Natural killer cell (primary cell): ENCODE results near the gene ROBO2. TPM values are rescaled to one million over a fixed set of nuclear protein-coding genes. Genes with fewer than 3 reads are reported as not detected.

Source experiments
- ATAC-seq, 3 donors: fragments of 150-1000 bp in 2 of 3; fragments of 200-7000 bp in 1 of 3; cut with Tn5 transposase; 1 replicate in 1 of 3; 2 replicates in 2 of 3; pipeline ENCODE4 v1.10.0; 2021; ENCODE audit warnings: mild to moderate bottlenecking in 2 of 3, moderate library complexity in 2 of 3
- DNase-seq, 2 donors: peaks; one replicate each; pipeline versions ENCODE4 v3.0.0 to v3.0.0-alpha.2; 2013 to 2021; ENCODE audit warnings: mixed read lengths in 1 of 2
- H3K27ac ChIP-seq: one replicate; pipeline ENCODE4 v1.5.1; 2013; ENCODE audit warnings: mild to moderate bottlenecking, low read length
- H3K27me3 ChIP-seq: one replicate; pipeline ENCODE4 v1.6.1; 2013; ENCODE audit warnings: low read length; ENCODE audit not compliant: control insufficient read depth, insufficient read depth
- H3K36me3 ChIP-seq: one replicate; pipeline ENCODE4 v1.6.1; 2013; ENCODE audit warnings: low read length; ENCODE audit not compliant: control insufficient read depth, insufficient read depth
- H3K4me1 ChIP-seq: one replicate; pipeline ENCODE4 v1.6.1; 2013; ENCODE audit warnings: low read length; ENCODE audit not compliant: control insufficient read depth, insufficient read depth
- H3K4me3 ChIP-seq: one replicate; pipeline ENCODE4 v1.5.1; 2013; ENCODE audit warnings: low read length
- H3K9me3 ChIP-seq: one replicate; pipeline ENCODE4 v1.6.1; 2013; ENCODE audit warnings: low read length; ENCODE audit not compliant: control insufficient read depth, insufficient read depth
- H3K27ac Mint-ChIP-seq, 2 donors: one replicate each; pipeline ENCODE4 v1.8.0; 2022; ENCODE audit warnings: mild to moderate bottlenecking in 2 of 2, mixed read lengths in 2 of 2, moderate library complexity in 1 of 2
- H3K27me3 Mint-ChIP-seq, 2 donors: one replicate each; pipeline ENCODE4 v1.8.0; 2022; ENCODE audit warnings: low read depth in 2 of 2, mixed read lengths in 2 of 2
- H3K36me3 Mint-ChIP-seq: one replicate; pipeline ENCODE4 v1.8.0; 2022; ENCODE audit warnings: mixed read lengths
- H3K4me1 Mint-ChIP-seq, 2 donors: one replicate each; pipeline ENCODE4 v1.8.0; 2022; ENCODE audit warnings: mixed read lengths in 2 of 2
- H3K4me3 Mint-ChIP-seq: one replicate; pipeline ENCODE4 v1.8.0; 2022; ENCODE audit warnings: mild to moderate bottlenecking, moderate library complexity, mixed read lengths
- H3K9me3 Mint-ChIP-seq, 2 donors: one replicate each; pipeline ENCODE4 v1.8.0; 2022; ENCODE audit warnings: mixed read lengths in 2 of 2
- CTCF ChIP-seq: fragments of 200-600 bp; IDR thresholded peaks from one replicate; pipeline ENCODE4 v1.8.0; 2022; ENCODE audit warnings: antibody characterized with exemption
- WGBS: methylation state at CpG from one replicate; pipeline ENCODE4 v1.1.7; 2013; ENCODE audit warnings: missing lambda C conversion rate; ENCODE audit not compliant: insufficient coverage; 5-methylcytosine and 5-hydroxymethylcytosine counted together
- intact Hi-C: fragments of 100-400 bp; cut with micrococcal nuclease; formaldehyde crosslinking; loops from one replicate; pipeline ENCODE4 v1.14.2; 2022
- total RNA-seq, 4 donors: library from RNA; stranded (reverse); fragments of 120-200 nt in 1 of 4; gene quantifications; one replicate each; pipeline versions ENCODE4 v1.2.3 to v1.2.4, GENCODE V29; 2013 to 2022

Gene ROBO2
- total RNA-seq, 3 donors from 2014 or later (not counting 1 experiment from before 2014, with no cell fraction given), result not detected

GRCh38 chr3:77421916-77422315 is 382.0 kb downstream of the ROBO2 start:
- H3K27ac ChIP-seq, result no peak overlapping the region
- no peaks in the 10 kb centered on the region for H3K27me3 ChIP-seq
- TF ChIP-seq CTCF, result no peak
- no peaks in the 10 kb centered on the region for H3K36me3 Mint-ChIP-seq
- H3K4me1 Mint-ChIP-seq, result no peaks in the 10 kb centered on the region
- H3K9me3 Mint-ChIP-seq, result peaks cover 15 to 18% of the 10 kb centered on the region in 2 donors
- H3K9me3 ChIP-seq, result no peaks in the 10 kb centered on the region
- no peaks in the 10 kb centered on the region for H3K27me3 Mint-ChIP-seq
- no peaks in the 10 kb centered on the region for H3K4me1 ChIP-seq
- no peak overlapping the region for H3K27ac Mint-ChIP-seq
- DNase-seq (no peak), ATAC-seq (no peak)
- H3K36me3 ChIP-seq, result no peaks in the 10 kb centered on the region
- intact Hi-C loops, result no loop called here
- WGBS, result 89% methylated on average over 5 of the region's 5 CpGs
- no peak overlapping the region for H3K4me3 ChIP-seq
- no peak overlapping the region for H3K4me3 Mint-ChIP-seq

DNA sequence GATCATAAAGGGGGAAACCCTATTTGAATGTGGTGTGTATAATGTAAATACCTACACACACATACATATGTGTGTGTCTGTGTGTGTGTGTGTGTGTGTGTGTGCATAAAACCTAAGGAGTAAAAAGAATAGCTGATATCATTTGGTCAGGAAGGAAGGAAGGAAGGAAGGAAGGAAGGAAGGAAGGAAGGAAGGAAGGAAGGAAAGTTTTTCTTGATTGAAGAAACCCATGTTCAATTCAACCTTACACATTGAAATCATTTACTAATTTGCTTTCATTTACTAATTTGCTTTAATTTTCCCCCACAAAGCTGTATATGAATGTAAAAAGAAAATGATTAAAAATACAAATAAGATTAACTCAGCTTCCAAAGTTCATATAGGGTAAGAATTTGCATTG is 386.6 kb downstream of the ROBO2 start:
- no peaks in the 10 kb centered on the region for H3K36me3 ChIP-seq
- Mint-ChIP-seq H3K4me3 (no peak overlapping the region), H3K27ac (no peak overlapping the region), H3K9me3 (peaks cover 17 to 18% of the 10 kb centered on the region in 2 donors), H3K4me1 (no peaks in the 10 kb centered on the region), H3K27me3 (no peaks in the 10 kb centered on the region), H3K36me3 (no peaks in the 10 kb centered on the region)
- intact Hi-C loops, result no loop called here
- ATAC-seq, result no peak
- DNase-seq, result no peak
- H3K9me3 ChIP-seq, result no peaks in the 10 kb centered on the region
- H3K27me3 ChIP-seq, result no peaks in the 10 kb centered on the region
- TF ChIP-seq CTCF, result no peak
- H3K27ac ChIP-seq, result no peak overlapping the region
- H3K4me3 ChIP-seq, result no peak overlapping the region
- no peaks in the 10 kb centered on the region for H3K4me1 ChIP-seq

DNA sequence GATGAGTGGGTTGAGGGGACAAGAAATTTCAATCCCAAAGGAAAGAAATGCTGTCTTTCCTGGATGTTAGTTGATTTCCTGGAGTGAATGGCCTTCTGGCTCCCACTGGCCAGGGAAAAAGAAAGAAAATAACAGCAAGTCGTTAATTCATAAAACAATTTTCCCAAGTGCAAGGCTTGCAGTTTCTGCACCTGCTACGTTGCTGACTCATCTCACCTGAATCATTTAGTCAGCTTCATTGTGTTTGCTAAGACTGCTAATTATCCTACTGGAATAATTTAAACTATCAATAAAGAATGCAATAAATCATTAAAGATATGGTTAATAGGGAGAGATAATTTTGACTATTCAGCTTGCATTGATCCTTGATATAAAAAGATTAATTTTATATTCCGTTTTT is 387.6 kb downstream of the ROBO2 start:
- Mint-ChIP-seq H3K9me3 (peaks cover 16 to 17% of the 10 kb centered on the region in 2 donors), H3K4me3 (no peak overlapping the region), H3K36me3 (no peaks in the 10 kb centered on the region), H3K27ac (no peak overlapping the region), H3K4me1 (no peaks in the 10 kb centered on the region), H3K27me3 (no peaks in the 10 kb centered on the region)
- Histone ChIP-seq H3K36me3 (no peaks in the 10 kb centered on the region), H3K27me3 (no peaks in the 10 kb centered on the region), H3K9me3 (no peaks in the 10 kb centered on the region), H3K4me1 (no peaks in the 10 kb centered on the region), H3K27ac (no peak overlapping the region), H3K4me3 (no peak overlapping the region)
- no peak for ATAC-seq
- DNase-seq, result no peak
- intact Hi-C loops, result no loop called here
- no peak for TF ChIP-seq CTCF
- 90% methylated on average over 2 of the region's 3 CpGs for WGBS

- no peak for DNase-seq
- Histone ChIP-seq H3K9me3 (no peaks in the 10 kb centered on the region), H3K27me3 (no peaks in the 10 kb centered on the region), H3K4me3 (no peak overlapping the region), H3K36me3 (no peaks in the 10 kb centered on the region), H3K4me1 (no peaks in the 10 kb centered on the region), H3K27ac (no peak overlapping the region)
- intact Hi-C loops, result no loop called here
- TF ChIP-seq CTCF, result no peak
- Mint-ChIP-seq H3K27me3 (no peaks in the 10 kb centered on the region), H3K9me3 (peaks cover 14 to 17% of the 10 kb centered on the region in 2 donors), H3K4me3 (no peak overlapping the region), H3K4me1 (no peaks in the 10 kb centered on the region), H3K36me3 (no peaks in the 10 kb centered on the region), H3K27ac (no peak overlapping the region)
- ATAC-seq, result no peak
Measured at GRCh38 chr3:77436908-77437307, 397.0 kb downstream of the ROBO2 start.
